Activated T-helper 9 cell treated with anti-CD3 and anti-CD28 coated beads, Interleukin-2, amount 50 U/mL, for 16 hours (primary cell): Measurements from ENCODE around the gene VPS37B.
"Not testable (repeated sequence)": the region's sequence is repeated elsewhere in the genome, so short reads cannot be mapped to it uniquely, and the experiment has no call there.

ENCODE experiments used
- DNase-seq: peaks from one replicate; pipeline ENCODE4 v3.0.0-alpha.2; 2020; ENCODE audit warnings: low read depth

VPS37B gene

DNA sequence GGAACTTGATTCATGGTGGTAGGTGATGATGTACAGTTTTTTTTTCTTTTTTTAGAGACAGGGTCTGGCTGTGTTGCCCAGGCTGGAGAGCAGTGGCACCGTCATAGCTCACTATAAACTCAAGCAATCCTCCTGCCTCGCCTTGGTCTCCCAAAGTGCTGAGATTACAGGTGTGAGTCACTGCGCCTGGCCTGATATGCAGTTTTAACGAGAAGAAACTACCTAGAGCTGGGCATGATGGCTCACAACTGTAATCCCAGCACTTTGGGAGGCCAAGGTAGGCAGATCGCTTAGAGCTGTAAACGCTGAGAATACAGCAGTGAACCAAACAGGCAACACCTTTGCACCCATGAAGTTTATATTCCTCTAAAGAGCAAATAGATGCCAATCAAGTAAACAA lies 13.0 kb upstream of the VPS37B start:
- DNase-seq: no peak

DNA sequence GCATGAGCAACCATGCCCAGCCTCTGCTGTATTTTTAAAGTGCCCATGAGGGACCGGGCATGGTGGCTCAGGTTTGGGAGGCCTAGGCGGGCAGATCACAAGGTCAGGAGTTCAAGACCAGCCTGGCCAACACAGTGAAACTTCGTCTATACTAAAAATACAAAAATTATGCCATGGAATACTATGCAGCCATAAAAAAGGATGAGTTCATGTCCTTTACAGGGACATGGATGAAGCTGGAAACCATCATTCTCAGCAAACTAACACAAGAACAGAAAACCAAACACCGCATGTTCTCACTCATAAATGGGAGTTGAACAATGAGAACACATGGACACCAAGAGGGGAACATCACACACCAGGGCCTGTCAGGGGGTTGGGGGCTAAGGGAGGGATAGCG lies 9.3 kb upstream of the VPS37B start:
- DNase-seq: not testable (repeated sequence)

DNA sequence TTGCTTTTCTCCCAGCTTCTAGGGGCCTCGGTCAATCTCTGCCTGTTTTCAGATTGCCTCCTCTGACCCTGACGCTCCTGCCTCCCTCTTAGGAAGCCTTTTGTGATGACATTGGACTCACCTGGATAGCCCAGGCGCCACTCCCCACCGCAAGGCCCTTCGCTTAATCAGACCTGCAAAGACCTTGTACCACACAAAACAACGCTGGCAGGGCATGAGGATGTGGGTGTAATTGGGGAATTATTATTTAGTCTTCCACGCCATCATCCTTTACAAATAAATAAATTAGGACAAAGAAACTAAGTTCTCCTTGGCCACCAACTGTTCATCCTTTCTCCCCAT lies 7.7 kb upstream of the VPS37B start:
- DNase-seq: no peak

DNA sequence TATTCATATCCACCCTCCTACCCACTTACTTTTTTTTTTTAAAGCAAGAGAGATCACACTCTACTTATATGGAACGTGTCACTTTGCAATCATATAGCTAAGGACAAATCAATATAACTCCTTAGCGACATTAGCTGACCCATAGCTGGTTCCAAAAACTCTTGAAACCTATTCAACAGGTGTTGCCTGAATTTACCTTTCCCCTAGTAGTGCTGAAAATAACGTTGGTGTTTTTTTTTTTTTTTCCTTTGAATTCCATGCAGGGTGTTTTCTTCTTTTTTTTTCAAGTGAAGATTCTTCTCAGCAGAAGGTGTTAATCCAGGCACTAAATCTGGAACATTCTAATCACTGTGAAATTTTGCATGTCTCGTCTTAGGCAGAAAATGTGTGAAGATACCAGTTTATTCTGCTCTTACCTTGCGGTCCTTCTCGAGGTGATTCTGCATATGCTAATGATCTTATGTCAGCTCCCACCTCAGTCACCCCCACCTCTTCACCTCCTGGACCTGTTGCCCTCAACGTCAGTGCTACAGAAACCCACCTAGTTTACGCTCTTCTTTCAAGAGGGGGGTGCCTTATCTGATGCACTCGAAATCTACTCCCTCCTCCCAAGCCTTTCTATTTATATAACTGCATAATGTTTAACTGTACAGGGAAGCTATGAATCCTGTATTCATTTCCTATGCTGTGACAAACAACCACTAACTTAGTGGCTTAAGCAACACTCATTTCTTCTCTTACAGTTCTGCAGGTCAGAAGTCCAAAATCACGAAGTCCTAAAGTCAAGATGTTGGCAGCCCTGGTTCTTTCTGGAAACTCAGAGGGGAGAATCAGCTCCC lies 7.1 kb upstream of the VPS37B start:
- DNase-seq: no peak

DNA sequence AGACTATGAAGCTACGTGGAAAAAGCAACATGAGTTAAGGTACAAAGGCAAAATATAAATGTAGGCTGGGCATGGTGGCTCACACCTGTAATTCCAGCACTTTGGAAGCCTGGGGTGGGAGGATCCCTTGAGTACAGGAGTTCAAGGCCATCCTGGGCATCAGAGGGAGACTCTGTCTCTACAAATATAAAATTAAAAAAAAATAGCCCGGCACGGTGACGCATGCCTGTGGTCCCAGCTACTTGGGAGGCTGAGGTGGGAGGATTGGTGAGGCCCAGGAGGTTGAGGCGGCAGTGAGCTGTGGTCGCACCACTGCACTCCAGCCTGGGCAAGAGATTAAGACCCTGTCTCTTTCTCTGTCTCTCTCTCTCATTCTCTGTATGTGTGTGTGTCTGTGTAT lies 4.0 kb upstream of the VPS37B start:
- no peak for DNase-seq

DNA sequence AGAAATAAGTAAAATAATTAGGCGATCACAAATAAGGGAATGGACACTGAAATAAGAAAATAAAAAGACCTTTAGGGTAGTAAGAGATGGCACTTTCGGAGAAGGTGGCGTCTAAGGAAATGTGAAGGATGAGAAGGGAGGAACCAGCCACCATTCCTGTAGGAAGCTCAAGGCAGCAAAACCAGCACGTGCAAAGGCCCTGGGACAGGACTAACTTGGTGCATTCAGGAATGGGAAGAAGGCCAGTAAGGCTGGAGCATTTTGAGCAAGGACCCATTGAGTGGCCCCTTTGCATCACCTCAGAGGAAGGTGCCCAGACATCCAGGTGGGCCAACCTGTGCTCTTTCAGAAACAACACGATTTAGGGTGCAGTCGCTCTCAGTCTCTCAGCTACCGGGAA lies 738 bp upstream of the VPS37B start:
- no peak for DNase-seq

DNA sequence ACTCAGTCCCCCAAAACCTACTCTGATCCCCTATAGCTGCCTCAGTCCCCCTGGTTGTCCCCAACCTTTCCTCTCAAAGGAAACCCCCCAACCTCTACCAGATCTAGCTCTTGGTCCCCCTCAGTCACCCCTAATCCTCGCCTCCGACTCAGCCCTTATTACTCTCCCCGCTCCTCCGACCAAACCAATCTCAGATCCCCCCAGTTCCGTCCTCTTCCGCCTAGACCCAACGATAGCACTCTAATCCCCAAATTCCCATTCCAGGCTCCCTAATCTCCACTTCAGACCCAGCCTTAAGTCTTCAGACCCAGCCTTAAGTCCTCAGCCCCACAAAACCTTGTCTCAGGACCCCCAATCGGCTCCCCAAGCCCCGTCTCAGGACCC lies 612 bp downstream of the VPS37B start:
- no peak for DNase-seq

DNA sequence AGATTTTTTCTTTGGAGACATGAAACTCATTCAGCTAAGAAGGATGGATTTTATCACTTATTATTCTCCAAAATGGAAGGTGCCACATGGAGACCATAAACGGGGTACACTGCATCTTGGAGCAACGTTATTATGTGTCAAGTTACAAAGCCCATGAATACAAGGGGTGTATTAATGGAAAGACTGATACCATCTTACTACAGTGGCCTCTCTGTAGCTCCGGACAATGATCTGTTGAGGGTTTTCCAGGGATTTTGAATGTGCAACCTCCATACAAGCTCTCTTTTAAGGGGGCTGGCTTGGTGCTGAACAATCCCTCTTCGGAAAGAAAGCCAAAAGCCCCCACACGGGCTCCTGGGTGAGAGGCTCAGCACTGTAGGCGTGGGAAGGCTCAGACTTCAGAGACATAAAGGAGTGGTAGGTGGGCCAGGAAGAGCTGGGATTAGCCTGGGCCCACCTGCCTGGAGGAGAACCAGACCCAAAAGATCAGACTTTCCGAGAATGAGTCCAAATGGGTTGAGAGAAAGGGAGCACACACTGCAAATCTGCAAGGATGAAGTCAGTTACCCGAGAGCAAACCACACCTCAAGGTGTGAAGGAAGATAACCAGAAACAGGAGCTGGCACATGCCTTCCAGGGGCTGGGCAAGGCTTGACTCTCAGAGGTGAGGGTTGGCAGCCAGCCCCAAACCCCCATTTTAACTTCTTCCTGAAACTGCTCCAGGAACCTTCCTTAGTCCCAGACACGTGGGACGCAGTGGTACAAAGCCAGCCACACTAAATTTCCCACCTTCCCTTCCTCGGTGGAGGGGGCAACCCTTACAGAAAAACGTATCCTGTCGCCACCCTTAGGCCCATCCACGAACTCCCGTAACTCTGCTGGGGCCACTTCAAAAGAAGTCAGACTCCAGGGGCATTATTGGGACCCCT lies 1.5 kb downstream of the VPS37B start:
- no peak for DNase-seq

DNA sequence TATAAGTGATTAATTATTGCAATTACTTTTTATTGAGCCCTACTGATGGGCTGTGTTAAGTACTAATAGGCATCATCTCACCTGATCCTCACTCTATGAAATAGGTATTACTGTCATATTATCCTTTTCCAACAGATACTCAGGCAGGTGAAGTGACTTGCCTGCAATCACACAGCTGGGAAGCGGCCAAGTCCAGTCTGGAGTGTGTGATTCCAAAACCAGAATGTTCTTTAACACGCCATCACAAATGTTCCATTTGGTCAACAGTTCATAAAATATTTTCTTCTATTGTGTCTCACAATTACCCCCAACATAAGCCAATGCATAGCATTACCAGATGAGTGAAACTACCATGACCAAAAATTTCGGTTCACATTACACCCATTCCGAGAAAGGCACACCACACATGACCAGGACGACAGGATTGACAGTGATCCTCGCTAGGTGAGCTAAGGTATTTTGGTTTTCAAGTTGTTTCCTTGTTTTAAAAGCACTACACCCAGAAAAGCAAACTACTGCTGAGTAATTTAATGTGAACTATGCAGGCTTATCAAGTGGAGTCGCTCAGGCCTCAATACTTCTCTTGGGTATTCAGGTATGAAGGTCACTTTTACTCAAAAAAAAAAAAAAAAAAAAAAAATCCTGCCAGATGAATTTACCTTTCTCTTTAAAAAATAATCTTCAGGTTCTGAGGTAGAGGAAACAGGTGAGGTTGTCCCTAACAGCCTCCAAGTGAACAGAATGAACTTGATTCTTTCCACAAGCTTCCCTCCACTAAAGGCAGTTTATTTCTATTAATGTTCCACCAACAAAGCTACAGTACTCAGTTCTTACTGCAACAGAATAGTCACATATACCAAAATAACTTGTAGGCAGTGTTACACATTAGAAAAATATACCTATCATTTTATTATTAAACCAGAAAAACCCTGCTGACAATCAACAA lies 2.4 kb downstream of the VPS37B start:
- DNase-seq: no peak

DNA sequence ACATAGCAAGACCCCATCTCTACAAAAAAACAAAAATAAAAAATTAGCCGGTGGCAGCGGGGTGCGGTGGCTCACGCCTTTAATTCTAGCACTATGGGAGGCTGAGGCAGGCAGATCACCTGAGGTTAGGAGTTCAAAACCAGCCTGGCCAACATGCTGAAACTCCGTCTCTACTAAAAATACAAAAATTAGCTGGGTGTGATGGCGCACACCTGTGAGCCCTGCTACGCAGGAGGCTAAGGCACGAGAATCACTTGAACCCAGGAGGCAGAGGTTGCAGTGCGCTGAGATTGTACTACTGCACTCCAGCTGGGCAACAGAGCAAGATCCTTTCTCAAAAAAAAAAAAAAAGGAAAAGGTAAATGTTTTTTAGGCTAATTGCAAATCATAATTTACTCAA lies 3.2 kb downstream of the VPS37B start:
- DNase-seq: not testable (repeated sequence)

DNA sequence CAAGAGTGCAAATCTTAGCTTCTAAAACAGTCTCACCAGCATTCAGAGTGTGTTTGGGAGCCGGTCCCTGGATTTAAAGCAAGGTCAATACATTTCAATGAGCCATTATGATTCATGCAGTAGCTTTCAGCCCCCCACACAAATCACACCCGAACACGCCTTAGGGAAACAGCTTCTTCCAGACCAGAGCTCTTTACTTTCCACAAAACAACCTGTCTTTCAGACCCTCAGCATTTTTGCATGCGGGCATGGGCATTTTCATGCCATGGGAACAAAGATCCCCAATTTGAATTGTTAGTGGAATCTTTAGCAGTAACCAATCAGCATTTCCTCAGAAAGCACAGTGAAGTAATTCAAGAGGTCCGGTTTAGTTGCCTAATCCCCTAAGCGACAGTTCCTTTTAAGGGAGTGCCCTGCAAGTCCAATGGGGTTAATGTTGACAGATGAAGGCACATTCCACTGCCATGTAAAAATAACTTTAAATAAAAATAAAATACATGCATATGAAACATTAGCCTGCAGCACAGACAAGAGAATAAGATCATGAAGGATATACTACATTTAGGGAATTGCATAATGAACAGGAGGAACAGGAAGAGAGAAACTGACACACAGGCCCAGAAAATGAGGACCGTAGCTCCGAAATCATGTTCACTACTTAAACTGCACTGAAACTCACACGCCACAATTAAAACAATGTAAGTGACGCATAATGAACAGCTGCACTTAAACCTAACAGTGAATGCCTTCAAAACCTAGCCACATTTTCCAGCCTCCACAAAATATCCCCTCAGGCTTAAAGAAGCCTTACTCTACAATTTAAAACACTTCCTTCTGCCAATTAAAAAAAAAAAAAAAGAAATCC lies 4.0 kb downstream of the VPS37B start:
- no peak for DNase-seq

DNA sequence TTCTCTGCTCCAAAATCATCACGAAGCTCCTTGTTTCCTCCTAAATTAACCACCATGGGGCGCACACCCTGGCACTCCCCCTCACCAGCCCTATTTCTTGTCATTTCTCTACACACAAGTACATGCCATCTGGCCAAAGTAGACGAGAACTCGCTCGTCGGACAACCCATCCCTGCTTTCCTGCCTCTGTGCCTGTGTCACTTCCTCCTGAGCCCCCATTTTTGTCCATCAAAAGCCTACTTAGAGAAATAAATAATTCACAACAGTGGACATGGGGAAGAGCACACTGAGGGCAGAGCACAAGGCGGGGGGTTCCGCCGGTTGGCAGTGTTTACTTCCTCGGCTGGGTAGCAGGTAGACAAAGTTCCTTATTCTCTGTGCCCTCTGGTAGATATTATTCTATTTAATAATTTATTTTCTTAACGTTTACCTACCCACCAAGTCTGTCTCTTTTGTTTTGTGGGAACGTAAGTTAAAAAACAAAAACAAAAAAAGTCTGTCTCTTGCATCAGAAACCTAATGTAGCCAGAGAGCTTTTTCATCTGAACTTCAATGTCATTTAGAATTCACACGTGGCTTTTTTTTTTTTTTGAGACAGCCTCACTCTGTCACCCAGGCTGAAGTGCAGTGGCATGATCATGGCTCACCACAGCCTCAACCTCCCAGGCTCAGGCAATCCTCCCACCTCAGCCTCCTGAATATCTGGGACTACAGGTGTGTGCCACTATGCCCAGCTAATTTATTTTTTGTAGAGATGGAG lies 6.0 kb downstream of the VPS37B start:
- DNase-seq: no peak

DNA sequence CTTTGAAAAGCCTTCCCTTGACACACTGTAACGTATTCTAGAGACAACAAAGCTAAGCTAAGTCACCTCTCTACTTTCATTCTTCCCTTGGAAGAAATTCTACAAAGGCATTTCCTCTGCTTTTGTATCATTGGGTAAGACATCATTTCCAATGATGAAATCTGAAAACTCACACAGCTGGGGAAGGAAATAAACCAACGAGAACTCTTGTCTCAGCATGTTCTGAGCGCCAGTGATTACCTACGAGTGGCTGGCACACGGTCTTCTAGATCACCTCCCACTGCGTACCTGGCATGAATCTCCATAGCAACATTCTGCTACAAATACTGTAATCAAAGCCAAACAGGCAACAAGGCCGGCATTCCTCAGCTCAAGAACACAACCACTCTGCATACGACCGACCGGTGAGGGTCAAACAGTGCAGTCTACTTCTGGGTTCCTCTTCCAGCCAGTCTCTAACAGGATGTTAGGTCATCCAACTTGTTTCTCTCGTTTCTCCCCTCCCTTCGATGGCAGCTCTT lies 7.6 kb downstream of the VPS37B start:
- DNase-seq: no peak

DNA sequence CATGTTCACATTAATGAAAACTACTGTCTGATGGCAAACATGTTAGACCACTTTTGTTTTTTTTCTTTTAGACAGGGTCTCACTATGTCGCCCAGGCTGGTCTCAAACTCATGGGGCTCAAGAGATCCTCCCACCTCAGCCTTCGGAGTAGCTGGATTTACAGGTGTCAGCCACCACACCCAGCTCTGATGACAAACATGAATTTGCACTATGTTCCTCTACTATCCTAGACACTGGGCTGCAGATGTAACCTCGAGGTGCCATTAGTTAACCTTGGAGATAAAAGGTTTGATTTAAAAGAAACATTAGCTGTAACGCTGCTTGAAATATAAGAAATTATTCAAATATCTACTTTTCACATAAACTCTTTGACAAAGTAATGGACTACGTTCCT lies 8.1 kb downstream of the VPS37B start:
- DNase-seq: no peak

DNA sequence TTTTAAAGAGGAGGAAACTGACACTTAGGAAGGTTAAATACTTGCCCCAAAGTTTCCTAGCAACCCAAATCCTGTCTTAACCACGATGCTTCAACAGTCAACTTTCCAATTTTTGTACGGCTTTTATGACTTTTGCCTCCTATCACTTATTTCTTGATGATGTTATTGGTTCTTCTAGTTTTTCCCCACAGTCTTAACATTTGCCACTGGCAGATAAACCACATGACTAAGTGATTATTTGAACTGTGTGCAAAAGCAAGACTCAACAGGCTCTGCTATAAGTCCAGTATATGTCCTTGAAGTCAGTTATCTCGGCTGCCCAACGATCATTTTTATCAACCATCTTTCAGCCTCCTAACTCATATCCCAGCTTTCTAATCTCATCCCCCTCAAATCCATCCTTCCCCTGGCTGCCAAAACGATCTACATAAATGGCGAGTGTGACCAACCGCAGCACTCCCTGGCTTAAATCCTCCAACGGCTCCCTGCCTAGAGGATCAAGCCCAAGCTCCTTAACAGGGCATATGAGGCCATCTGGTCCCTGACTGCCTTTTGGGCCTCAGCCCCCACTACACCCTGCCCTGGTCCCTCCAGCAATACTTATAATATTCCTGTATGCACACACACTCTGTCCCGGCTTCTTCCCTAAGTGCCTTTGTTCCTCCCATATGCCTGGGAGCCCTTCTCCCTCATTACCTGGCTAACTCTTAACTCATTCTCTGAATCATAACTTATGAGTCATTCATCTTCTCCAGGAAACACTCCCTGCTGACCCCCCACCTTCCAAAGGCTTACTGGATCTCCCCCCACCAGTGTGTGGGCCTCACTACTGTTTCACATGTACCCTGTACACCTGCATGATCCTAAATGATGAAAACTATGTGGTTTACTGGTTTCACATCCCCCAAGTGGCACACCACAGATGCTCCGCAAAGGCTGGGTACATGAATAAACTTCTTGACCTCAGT lies 8.8 kb downstream of the VPS37B start:
- no peak for DNase-seq

DNA sequence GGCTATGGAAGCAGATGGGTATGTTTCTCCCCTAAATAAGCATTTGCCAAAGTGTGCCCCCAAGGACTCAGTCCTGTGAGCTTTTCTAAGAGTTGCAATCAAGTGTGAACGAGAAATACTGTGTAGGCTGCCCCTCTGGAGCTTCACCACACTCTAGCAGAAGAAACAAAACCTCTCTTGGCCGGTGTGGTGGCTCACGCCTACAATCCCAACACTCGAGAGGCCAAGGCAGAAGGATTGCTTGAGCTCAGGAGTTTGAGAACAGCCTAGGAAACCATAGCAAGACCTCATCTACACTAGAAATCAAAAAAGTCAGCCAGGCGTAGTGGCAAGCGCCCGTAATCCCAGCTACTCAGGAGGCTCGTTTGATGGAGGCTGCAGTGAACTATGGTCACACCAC lies 9.8 kb downstream of the VPS37B start:
- no peak for DNase-seq

DNA sequence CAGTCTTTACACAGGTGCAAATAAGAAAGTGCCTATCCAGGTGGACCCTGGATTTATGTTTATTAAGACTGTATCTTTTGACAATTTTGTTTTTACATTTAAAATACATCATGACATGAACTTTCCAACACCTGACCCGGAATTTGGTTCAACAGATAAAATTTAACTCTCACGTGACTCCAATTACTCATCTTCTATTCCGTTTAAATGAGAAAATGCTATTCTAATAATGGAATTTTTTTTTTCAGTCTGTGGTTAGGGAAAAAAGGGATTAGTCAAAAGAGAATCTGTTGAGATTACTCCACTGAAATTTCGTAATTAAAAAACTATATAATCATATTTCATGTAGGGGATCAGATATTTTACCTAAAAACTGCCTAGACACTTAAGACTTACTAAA lies 11.1 kb downstream of the VPS37B start:
- DNase-seq: no peak

DNA sequence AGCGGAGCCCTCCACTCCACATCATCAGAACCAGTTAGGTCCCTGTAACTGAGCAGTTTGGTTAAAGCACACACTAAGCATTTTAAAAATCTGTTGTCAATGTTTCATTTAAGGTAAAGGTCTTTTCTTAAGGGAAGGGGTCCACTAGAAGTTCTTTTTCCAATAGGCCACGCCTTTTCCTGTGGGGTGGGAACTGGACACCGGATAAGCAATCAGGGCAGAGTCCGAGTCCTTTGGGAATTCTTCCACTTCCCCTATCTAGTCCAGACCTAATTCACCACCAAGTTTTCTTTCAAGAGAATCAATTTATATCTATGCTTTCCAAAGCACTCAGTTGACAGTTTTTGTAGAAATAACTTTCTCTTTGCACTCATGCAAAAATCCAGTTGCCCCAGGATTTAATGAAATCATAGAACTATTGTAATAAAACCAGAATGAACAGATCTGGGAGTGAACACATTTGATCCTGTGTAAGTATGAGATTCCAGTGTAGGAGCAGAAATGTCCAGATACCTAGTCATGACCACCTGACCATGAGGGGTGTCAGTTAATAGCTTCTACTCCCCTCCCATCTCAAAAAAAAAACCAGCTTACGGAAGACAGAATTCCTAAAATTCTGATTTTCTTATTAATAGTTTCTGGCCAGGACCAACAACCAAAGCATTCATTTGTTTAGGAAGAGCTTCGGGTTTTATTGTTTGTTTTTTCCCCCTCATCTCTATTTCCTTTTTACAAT lies 11.7 kb downstream of the VPS37B start:
- no peak for DNase-seq
